ENCODE measurements around the gene CCDC190. TPM values are rescaled to one million over a fixed set of nuclear protein-coding genes. Genes with fewer than 3 reads are reported as not detected.

Gene CCDC190
- total and polyA plus RNA-seq, 2 of the 4 experiments (the other 2 are of a cell fraction): 0.10 to 0.36 TPM

DNA sequence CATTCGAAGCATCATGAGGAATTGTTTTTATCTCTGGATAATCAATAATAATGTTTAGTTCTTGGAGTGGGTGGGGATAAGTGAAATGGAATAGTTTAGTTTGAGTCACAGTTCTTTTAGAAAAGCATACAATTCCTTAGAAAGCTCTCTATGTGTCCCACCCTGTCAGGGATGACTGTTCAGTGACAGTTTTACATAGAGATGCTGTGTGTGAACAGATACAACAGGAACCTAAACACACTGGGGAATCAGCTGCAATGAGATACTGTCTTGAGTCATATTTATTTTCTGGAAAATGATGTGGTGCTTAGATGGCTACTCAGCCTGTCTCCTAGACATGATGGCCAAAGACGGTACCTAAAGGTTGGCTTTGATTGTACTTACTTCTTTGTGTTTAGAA is 25.7 kb upstream of the CCDC190 start:
- no peak overlapping the region for H2AK5ac ChIP-seq (ENCODE audit: low read depth, low read length)
- H4K91ac ChIP-seq (ENCODE audit: insufficient read depth, low read depth, low read length): no peak overlapping the region
- TF ChIP-seq CHD1 (IDR thresholded peaks at IDR 0.05; ENCODE audit: low read depth, low read length) (no peak), RAD21 (IDR thresholded peaks at IDR 0.05; ENCODE audit: low read length) (no peak), CEBPB (IDR thresholded peaks at IDR 0.05; ENCODE audit: low read depth, low read length) (no peak), NFE2L2 (IDR thresholded peaks at IDR 0.05; ENCODE audit: low read depth, low read length) (no peak), MAZ (IDR thresholded peaks at IDR 0.05; ENCODE audit: borderline replicate concordance, low read depth, low read length) (no peak)
- in situ Hi-C loops (cut with MboI; ENCODE audit: low sequenced_read_pairs): no loop called here
- BruUV-seq (replicated peaks): no TSS peak
- H4K8ac ChIP-seq (ENCODE audit: low read depth in 2 of 2, low read length in 2 of 2): no peak overlapping the region
- H2AFZ ChIP-seq (replicated peaks; ENCODE audit: low read length, poor library complexity): no peak overlapping the region
- ChIA-PET POLR2A (ENCODE audit: unreplicated experiment) (no interaction called here), CTCF (interaction anchor here (0.6 to 1.2 kb wide), 4 partner anchors 38 to 430 kb away, joined by 3 read pairs; no protein-coding TSS in a partner anchor)
- no peaks in the 10 kb centered on the region for H4K20me1 ChIP-seq (ENCODE audit: insufficient read depth, low read length)
- DNase-seq (peak; percentile 48), ATAC-seq (ENCODE audit: low read depth) (no peak)
- no peak overlapping the region for H3K4ac ChIP-seq (ENCODE audit: low read depth, low read length)
- dilution Hi-C loops (cut with HindIII; ENCODE audit: low sequenced_read_pairs, unreplicated experiment): no loop called here
- intact Hi-C loops (cut with micrococcal nuclease): loop anchor here (1.0 kb wide), 1 partner anchor 23 kb away; no protein-coding TSS in a partner anchor
- H3K79me1 ChIP-seq (ENCODE audit: low read depth in 1 of 2, low read length in 2 of 2): no peaks in the 10 kb centered on the region
- WGBS, 2 experiments (ENCODE audit: extremely low coverage in 2 of 2, insufficient read length in 1 of 2): no CpG with 5 or more reads among the region's 2 CpGs
- H2BK15ac ChIP-seq (ENCODE audit: low read depth, low read length): no peak overlapping the region
- no peaks in the 10 kb centered on the region for H3K9me1 ChIP-seq (ENCODE audit: insufficient read depth, low read length)
- H3K9ac ChIP-seq (ENCODE audit: low read depth, low read length): no peak overlapping the region
- no peak overlapping the region for H3K56ac ChIP-seq (ENCODE audit: extremely low read depth, insufficient read depth, low read length)
- H3K4me1 ChIP-seq (ENCODE audit: control insufficient read depth, insufficient read depth, low read length): no peaks in the 10 kb centered on the region
- no peak overlapping the region for H2AK9ac ChIP-seq (replicated peaks; ENCODE audit: low read depth, low read length, poor library complexity)
- H3K4me3 ChIP-seq (ENCODE audit: insufficient read depth, low read depth, low read length): no peak overlapping the region
- no peaks in the 10 kb centered on the region for H3K36me3 ChIP-seq (ENCODE audit: control insufficient read depth, insufficient read depth, low read length)
- no peak overlapping the region for H3K14ac ChIP-seq (replicated peaks; ENCODE audit: low read depth, low read length)
- H2BK5ac ChIP-seq (ENCODE audit: low read depth, low read length, poor library complexity, severe bottlenecking): no peak overlapping the region
- no peak overlapping the region for H4K5ac ChIP-seq (ENCODE audit: low read depth, low read length)
- H3K18ac ChIP-seq (ENCODE audit: low read depth, low read length): no peak overlapping the region
- H3K23ac ChIP-seq (ENCODE audit: low read depth, low read length): no peak overlapping the region
- H3K9me3 ChIP-seq (ENCODE audit: control insufficient read depth, insufficient read depth, low read length): no peaks in the 10 kb centered on the region
- H3K4me2 ChIP-seq (ENCODE audit: low read depth, low read length): no peak overlapping the region
- no peak overlapping the region for H3K27ac ChIP-seq (ENCODE audit: insufficient read depth, low read length)
- no peak overlapping the region for H2BK120ac ChIP-seq (ENCODE audit: low read depth, low read length)
- no peaks in the 10 kb centered on the region for H3K27me3 ChIP-seq (ENCODE audit: control insufficient read depth, insufficient read depth, low read length)
- no peak overlapping the region for H2BK20ac ChIP-seq (ENCODE audit: low read depth, low read length)

Measured in IMR-90 (cell line).